Measurements from ENCODE around the gene TPSAB1.

The TPSAB1 gene

DNA sequence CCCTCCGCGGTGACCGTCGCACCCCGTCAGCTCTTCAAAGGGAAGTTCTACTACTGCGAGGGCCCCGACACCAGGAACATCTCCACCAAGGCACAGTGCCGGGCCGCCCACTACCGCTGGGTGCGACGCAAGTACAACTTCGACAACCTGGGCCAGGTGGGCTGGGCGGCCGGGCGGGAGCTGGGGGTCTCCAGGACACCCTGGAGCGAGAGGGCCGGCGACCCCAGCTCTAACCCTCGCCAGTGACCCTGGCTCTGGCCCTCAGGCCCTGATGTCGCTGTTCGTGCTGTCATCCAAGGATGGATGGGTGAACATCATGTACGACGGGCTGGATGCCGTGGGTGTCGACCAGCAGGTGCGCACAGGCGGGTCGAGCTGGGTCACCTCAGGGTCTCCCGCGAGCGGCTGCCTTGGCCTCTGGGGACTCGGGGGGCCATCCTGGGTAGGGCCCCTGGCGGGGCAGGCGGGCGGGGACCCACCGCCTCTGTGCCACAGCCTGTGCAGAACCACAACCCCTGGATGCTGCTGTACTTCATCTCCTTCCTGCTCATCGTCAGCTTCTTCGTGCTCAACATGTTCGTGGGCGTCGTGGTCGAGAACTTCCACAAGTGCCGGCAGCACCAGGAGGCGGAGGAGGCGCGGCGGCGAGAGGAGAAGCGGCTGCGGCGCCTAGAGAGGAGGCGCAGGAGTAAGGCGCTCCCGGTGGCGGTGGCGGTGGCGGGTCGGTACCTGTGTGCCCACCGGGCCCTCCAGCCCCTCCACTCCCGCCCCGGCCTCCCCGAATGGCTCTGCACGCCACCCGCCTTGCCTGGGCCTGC lies 28.8 kb upstream of the TPSAB1 start:
- DNase-seq: no peak

DNA sequence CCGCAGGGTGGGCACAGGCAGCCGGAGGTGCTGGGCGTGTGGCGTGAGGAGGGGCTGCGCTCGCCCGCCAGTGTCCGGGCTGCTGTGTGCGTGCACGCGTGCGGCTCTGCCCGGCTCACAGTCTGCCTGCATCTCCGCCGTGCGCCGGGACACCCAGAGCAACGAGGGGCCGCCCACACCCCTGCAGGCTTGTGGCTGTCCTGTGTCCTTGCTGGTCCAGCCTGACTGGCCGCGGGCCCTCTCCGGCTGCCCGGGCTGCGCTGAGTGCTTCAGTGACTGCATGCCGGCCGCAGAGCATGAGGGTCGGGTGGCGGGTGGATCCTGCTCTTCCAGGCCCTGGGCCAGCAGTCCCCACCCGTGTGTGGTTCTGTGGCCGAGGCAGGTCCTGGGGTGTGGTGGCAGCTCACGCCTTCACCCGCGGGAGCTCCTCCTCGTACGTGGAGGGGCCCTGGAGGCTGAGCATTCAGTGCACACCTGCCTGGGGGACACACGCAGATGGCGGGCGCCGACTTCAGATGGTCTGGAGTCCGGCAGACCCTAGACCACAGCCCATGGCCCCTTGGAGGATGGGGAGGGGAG lies 27.8 kb upstream of the TPSAB1 start:
- DNase-seq: no peak

DNA sequence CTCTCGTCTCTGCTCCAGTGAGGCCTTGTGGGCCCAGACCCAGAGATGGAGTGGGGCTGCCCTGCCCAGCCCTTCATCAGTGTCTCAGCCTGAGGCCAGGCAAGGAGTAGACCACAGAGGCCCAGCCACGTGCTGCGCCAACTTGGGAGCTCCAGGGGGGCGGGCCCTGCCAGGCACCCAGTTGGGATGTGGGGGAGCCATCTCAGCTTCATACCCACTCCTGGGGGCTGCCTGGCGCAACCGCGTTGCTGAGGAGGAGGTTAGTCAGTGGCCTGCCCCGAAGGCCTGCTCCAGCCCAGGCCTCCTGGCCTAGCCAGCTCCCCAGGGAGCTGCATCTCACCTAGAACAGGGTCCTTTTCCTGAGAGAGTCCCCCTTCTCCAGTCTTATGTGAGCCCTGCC lies 27.3 kb upstream of the TPSAB1 start:
- no peak for DNase-seq

DNA sequence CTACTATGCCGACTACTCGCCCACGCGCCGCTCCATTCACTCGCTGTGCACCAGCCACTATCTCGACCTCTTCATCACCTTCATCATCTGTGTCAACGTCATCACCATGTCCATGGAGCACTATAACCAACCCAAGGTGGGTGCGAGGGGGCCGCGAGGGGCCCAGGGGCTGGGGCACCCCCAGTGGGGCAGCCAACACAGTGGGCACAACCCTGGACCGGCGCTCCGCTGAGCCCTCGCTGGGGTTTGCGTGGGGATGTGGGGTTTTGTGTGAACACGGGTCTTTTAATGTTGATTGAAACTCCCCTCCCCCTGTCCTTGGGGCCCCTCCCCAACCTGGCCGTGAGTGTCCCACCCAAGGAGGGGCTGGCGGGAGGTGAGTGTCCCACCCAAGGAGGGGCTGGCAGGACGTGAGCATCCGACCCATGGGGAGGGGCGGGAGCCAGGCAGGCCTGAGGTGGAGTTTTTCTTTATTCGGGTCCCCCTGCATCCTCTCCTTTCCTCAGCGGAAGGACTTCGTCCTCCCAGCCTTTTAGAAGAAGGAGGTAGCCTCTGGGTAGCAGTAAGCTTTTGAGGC lies 26.6 kb upstream of the TPSAB1 start:
- no peak for DNase-seq

DNA sequence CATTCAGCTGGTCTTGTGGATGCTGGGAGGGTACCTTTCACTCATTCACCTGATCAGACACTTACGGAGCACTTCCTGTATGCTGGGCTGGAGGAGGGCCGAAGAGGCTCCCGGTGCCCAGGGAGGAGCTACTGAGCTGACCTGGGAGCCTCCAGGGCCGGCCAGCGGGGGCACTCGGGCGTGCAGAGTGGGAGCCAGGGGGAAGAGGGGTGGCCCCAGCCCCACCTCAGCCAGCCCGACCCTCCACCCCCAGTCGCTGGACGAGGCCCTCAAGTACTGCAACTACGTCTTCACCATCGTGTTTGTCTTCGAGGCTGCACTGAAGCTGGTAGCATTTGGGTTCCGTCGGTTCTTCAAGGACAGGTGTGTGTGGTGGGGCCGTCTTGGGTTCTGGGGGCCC lies 25.8 kb upstream of the TPSAB1 start:
- DNase-seq: no peak

DNA sequence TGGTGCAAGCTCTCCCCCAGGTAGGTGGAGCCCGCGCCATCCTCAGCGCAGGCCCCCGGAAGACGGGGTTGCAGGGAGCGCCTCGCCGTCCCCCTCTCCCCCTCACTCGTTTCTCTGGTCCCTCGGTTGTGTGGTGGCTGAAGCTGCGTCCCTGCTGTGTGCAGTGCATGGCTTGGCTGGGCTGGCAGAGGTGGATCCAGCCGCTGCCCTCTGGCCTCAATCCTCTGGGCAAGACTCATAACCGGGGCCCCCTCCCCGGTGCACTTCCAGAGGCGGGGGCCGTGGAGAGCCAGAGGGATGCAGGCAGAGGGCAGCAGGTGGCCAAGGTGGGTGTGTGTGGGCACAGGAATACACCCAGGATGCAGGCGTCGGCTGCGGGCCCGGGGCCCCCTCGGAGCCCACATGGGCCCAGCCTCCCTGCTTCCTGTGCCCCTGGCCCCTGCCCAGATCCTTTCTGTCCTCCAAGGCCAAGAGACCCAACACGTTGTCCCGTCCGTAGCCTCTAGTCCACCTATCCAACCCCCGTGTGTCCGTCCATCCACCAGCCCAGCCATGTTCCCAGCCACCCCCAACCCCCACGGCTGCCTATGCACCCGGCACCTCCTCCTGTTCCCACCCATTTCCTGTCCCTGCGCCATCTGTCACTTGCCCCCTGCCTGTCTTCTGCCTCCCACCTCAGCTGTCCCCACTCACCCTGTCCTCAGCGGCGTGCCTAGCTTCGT lies 24.8 kb upstream of the TPSAB1 start:
- DNase-seq: no peak

DNA sequence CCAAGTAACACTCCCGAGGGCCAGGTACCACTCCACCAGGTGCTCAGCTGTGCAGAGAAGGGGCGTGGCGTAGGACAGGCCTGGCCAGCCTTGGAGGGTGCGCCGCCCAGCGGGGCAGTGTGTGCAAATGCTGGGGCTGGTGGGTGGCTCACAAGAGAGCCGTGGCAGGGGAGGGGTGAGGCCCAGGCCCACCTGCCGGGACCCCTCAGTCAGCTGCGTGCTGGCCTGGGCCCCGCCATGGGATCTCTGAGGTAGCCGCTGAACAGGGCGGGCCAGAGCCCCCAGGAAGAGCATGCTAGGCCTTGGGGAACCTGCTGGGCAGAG lies 24.2 kb upstream of the TPSAB1 start:
- no peak for DNase-seq

DNA sequence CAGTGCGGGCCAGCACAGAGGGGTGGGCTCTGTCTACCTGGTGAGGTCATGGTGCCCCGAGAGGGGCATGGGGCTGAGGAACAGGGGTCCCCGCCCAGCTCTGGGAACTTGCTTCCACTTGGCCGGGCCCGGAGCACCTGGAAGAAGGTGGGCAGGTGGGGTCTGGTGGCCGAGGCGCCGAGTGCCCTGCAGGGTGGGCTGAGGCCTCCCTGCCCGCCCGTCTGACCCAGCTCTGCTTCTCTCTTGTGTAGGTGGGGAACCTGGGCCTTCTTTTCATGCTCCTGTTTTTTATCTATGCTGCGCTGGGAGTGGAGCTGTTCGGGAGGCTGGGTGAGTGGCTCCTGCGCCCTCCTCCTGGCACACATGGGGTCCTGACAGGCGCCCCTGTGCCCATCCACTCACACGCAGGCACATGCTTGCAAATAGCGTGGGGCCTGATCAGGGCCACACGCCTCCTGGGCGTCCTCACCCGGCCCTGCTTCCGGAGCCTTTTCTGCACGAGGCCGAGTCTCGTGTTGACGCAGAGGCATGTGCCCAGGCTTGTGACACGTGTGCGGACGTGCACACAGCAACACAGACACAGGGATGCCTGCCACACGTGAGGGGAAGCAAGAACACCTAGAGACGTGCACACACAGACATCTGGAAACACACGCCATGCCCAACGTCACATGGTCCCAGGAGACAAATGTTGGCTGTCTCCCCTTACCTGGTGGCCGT lies 23.7 kb upstream of the TPSAB1 start:
- no peak for DNase-seq

DNA sequence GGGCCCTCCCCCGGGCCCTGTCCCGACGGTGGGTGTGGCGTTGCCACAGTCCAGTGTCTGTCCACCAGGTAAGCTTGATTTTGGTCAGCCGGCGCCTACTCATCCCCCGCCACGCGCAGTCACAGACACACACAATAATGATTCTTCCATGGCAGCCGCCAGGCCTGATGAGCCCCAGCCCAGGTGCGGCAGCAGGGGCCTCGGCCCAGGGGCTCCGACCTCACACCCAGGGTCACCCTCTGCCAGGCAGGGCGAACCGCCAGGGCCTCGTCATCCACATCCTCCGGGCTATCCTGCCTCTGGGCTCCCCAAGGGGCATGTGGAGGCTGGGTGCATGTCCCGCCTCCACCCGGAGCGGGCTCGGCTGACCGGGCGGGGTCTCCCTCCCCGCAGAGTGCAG lies 23.0 kb upstream of the TPSAB1 start:
- DNase-seq: no peak

DNA sequence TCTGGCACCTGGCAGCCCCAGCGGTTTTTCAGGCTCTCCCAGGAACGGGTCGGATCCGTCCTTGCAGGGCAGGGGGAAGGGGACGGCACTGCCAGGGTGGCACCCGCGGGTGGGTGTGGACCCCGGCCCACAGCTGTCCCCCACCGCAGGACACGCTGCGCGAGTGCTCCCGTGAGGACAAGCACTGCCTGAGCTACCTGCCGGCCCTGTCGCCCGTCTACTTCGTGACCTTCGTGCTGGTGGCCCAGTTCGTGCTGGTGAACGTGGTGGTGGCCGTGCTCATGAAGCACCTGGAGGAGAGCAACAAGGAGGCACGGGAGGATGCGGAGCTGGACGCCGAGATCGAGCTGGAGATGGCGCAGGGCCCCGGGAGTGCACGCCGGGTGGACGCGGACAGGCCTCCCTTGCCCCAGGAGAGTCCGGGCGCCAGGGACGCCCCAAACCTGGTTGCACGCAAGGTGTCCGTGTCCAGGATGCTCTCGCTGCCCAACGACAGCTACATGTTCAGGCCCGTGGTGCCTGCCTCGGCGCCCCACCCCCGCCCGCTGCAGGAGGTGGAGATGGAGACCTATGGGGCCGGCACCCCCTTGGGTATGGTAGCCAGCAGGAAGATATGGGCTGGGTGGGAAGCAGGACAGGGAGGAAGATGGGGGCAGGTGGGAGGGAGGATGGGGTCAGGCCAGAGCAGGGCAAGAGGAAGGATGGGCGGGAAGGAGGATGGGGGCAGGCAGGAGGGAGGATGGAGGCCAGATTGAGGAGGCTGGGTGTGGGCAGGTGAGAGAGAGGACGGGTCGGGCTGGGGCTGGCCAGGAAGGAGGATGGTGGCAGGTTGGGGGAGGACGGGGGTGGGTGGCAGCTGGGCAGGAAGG lies 22.2 kb upstream of the TPSAB1 start:
- DNase-seq: no peak

DNA sequence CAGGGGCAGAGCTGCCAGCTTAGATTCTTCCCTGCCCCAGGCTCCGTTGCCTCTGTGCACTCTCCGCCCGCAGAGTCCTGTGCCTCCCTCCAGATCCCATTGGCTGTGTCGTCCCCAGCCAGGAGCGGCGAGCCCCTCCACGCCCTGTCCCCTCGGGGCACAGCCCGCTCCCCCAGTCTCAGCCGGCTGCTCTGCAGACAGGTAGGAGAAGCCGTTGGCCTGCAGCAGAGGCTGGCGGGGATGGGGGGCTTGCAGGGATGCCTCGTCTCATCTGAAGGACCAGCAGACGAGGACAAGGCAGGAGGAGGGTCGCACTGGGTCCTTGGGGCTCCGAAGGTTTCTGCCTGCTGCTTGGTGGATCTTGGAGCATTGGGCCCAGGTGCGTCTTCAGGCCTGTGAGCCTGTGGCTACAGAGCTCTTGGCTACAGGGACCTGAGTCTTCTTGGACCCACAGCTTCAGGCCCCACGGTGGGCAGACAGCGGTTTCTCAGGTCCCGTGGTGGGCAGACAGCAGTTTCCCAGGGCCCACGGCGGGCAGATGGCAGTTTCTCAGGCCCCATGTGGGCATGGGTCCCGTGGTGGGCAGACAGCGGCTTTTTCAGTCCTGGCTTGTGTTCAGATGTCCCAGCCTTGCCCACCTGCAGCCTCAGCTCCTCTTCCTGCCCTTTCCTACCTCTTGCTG lies 21.4 kb upstream of the TPSAB1 start:
- DNase-seq: no peak

DNA sequence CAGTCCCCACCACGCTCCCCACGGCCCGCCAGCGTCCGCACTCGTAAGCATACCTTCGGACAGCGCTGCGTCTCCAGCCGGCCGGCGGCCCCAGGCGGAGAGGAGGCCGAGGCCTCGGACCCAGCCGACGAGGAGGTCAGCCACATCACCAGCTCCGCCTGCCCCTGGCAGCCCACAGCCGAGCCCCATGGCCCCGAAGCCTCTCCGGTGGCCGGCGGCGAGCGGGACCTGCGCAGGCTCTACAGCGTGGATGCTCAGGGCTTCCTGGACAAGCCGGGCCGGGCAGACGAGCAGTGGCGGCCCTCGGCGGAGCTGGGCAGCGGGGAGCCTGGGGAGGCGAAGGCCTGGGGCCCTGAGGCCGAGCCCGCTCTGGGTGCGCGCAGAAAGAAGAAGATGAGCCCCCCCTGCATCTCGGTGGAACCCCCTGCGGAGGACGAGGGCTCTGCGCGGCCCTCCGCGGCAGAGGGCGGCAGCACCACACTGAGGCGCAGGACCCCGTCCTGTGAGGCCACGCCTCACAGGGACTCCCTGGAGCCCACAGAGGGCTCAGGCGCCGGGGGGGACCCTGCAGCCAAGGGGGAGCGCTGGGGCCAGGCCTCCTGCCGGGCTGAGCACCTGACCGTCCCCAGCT lies 20.3 kb upstream of the TPSAB1 start:
- no peak for DNase-seq

DNA sequence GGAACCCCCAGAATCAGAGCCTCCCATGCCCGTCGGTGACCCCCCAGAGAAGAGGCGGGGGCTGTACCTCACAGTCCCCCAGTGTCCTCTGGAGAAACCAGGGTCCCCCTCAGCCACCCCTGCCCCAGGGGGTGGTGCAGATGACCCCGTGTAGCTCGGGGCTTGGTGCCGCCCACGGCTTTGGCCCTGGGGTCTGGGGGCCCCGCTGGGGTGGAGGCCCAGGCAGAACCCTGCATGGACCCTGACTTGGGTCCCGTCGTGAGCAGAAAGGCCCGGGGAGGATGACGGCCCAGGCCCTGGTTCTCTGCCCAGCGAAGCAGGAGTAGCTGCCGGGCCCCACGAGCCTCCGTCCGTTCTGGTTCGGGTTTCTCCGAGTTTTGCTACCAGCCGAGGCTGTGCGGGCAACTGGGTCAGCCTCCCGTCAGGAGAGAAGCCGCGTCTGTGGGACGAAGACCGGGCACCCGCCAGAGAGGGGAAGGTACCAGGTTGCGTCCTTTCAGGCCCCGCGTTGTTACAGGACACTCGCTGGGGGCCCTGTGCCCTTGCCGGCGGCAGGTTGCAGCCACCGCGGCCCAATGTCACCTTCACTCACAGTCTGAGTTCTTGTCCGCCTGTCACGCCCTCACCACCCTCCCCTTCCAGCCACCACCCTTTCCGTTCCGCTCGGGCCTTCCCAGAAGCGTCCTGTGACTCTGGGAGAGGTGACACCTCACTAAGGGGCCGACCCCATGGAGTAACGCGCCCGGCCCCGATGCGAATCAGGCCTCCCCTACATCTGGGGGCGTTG lies 19.5 kb upstream of the TPSAB1 start:
- DNase-seq: no peak

DNA sequence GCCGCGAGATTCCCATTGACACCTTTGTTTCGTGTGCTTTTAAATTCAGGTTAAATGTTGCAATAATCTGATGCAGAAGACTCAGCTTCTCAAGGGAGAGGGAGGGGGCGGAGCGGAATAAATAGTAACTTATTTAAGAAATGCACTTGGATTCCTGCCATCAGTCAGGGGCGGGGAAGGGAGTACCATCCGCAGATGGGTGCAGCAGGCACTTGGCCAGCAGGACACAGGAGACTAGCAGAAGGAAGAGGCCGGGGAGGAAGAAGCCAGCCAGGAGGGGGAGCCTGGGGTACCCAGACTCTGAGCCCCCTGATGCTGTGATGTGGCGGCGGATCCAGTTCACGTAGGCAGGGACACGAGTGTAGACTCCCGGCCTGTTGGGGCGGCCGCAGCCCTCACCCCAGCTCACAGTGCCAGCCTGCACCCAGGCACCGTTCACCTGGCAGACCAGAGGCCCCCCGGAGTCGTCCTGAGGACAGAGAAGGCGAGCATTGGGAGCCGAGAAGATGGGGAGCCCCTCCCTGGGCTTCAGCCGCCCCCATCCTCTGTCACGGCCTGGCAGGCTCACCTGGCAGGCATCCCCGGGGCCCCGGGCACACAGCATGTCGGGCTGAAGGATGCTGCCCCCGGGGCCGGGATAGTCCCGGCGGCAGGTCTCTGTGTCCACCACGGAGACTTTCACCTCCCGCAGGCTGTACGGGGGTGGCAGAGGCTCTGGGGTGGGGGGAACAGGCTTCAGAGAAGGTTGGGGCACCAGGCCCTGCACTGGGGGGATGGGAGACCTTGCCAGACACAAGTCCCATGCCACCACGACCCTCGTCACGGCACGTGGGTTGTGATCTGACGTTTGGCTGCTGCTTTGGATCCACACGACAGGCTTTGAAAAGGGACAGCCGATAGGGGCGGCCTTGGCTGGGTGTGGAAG lies 18.6 kb upstream of the TPSAB1 start:
- no peak for DNase-seq

DNA sequence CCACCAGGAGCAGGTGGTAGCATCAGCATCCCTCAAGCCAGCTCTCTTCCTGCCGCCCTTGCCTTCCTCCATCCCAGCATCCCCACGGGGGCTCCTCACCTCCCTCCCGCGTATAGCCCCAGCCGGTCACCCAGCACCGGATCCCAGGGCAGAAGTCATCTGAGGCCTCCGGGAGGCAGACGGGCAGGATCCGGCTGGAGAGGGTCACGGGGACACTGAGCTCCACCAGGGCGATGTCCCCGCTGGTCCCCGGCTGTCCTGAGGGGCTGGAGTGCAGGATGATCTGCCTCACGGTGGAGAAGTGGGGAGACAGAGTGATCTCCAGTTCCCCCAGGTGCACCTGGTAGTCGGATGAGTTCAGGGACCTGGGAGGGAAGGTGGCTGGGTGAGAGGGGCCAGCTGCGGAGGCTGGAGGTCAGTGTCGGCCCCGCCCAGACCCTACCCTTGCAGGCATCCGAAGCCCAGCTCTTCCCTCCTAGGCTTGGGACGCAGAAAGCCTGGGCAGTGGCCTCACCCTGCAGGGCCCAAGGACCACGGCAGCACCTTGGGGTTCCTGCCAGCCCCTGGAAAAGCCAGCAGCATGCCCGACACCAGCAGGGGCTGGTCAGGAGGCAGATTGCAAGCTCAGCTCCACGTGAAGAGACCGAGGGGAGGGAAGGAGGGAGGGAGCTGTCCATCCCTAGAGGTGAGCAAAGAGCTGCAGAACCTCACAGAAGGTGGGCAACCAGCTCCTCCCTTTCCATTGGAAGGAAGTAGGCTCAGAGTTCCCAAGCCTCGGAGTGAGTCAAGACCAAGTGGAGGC lies 17.8 kb upstream of the TPSAB1 start:
- DNase-seq: no peak

DNA sequence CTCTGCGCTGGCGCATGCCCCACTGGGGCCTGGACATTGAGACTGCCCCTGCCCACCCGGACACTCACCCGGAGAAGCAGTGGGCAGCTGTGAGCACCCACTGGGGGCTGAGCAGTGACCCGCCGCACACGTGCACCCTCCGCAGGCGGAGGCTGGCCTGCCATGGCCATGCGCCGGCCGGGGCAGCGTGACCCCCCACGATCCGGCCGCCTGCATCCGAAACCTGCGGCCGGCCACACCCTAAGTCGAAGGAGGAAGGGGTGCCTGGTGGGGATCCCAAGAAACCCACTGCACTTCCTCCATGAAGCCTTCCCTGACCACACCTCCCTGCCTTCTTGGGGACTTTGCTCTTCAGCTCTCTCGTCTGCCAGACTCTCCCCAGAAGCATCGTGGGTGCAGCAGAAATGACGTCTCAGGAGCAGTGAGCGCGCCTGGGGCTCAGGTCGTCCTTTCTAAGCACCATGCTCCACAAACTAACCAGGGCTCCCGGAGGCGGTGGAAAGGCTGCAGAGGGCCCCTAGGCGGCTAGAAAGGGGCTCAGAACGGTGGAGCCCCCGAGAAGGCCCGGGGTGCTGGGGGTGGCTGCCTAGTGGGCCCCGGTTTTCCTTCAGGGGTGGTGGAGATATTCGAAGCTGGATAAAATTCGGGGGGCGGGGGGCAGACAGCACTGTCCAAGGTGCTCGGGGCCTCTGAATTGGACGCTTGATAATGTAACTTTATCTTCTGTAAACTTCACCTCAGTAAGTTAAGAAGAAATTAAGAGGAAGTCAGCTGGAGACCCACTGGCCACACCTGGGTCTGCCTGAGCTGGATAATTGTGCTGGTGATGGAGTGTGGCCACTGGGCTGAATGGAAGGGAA lies 16.9 kb upstream of the TPSAB1 start:
- no peak for DNase-seq

DNA sequence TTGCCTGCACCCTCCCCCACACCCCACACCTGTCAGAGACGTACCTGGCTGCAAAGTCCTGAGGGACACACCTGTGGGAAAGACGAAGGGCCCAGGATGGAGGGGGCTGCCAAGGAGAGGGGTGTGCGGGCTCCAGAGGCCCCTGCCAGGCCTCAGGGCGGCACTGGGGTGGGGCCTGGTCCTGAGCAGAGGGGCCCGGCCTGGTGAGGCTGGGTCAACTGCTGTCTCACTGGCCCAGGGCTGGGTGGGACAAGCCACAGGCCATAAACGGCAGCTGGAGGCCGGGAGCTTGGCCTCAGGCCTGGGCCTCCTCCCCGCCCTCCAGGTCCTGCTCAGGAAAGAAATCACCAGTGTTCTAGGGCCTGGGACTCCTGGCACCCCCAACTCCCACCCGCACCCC lies 15.9 kb upstream of the TPSAB1 start:
- DNase-seq: no peak
